Testis (tissue), 2 donors: ENCODE results near the gene CYB561A3.

Source experiments
- POLR2A ChIP-seq: fragments of 450-650 bp; IDR thresholded peaks from one replicate; pipeline ENCODE4 v1.6.1; 2017; ENCODE audit warnings: antibody characterized with exemption, mild to moderate bottlenecking, moderate library complexity
- TF ChIP-seq, protein P1 (sequence below), 3 experiments: fragments of 450-650 bp in 2 of 3; fragments of 200-600 bp in 1 of 3; sonication (generic) in 1 of 3; IDR thresholded peaks; one replicate each; pipeline ENCODE4 v1.5.1; 2016 to 2019; ENCODE audit warnings: antibody characterized with exemption in 3 of 3, mild to moderate bottlenecking in 2 of 3, moderate library complexity in 1 of 3

DNA sequence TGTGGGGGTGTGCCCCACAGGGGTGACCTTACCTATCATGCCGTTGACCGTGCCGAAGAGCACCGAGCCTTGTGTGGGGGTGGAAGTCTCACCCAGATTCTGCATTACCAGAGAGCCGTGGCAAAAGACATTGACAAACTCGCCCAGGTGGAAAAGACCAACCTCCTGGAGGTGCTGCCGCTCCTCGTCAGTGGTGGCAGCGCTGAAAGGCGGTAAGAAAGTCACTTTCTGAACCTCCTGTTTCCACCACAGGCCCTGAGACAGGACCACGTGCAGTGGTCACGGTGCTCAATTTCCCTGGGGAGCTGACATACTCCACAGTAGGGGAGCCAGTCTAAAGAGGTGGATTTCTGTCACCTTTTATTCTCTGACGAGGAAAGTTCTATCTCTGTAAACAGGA lies 59.1 kb downstream of the CYB561A3 start:
- TF ChIP-seq, protein P1, sequence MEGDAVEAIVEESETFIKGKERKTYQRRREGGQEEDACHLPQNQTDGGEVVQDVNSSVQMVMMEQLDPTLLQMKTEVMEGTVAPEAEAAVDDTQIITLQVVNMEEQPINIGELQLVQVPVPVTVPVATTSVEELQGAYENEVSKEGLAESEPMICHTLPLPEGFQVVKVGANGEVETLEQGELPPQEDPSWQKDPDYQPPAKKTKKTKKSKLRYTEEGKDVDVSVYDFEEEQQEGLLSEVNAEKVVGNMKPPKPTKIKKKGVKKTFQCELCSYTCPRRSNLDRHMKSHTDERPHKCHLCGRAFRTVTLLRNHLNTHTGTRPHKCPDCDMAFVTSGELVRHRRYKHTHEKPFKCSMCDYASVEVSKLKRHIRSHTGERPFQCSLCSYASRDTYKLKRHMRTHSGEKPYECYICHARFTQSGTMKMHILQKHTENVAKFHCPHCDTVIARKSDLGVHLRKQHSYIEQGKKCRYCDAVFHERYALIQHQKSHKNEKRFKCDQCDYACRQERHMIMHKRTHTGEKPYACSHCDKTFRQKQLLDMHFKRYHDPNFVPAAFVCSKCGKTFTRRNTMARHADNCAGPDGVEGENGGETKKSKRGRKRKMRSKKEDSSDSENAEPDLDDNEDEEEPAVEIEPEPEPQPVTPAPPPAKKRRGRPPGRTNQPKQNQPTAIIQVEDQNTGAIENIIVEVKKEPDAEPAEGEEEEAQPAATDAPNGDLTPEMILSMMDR (IDR thresholded peaks at IDR 0.05) = no peak
- no peak for TF ChIP-seq POLR2A
